Bronchial epithelial cell (primary cell): ENCODE results near the gene C12orf54. TPM values are rescaled to one million over a fixed set of nuclear protein-coding genes. Genes with fewer than 3 reads are reported as not detected.

Source experiments
- DNase-seq: peaks from one replicate; pipeline ENCODE4 v3.0.0-alpha.2; 2010; ENCODE audit warnings: low read depth
- FAIRE-seq: peaks from 2 replicates; lab custom pipeline; 2011; peaks lifted over from hg19 to GRCh38; lab: Jason Lieb, UNC
- H3K27me3 ChIP-seq: 2 replicates; pipeline ENCODE4 v1.5.1; 2011; ENCODE audit warnings: low read length; ENCODE audit not compliant: control insufficient read depth, insufficient read depth
- H3K36me3 ChIP-seq: 2 replicates; pipeline ENCODE4 v1.5.1; 2011; ENCODE audit warnings: low read length; ENCODE audit not compliant: control insufficient read depth, insufficient read depth
- H3K4me3 ChIP-seq: 2 replicates; pipeline ENCODE4 v1.5.1; 2011; ENCODE audit warnings: mild to moderate bottlenecking, low read depth, low read length, control low read depth
- total RNA-seq: library from RNA; depleted of rRNA; stranded (reverse); fragments of >200 nt; gene quantifications from 2 replicates; pipeline ENCODE4 v1.2.1, GENCODE V29; 2014
- TF ChIP-seq, protein P1 (sequence below): IDR thresholded peaks from 2 replicates; pipeline ENCODE4 v1.5.1; 2011; ENCODE audit warnings: mild to moderate bottlenecking, moderate library complexity, low read length, control low read depth, inconsistent platforms; ENCODE audit not compliant: insufficient read depth, severe bottlenecking

C12orf54 gene
- total RNA-seq, 1 donor from 2014 or later = 0.53 TPM

DNA sequence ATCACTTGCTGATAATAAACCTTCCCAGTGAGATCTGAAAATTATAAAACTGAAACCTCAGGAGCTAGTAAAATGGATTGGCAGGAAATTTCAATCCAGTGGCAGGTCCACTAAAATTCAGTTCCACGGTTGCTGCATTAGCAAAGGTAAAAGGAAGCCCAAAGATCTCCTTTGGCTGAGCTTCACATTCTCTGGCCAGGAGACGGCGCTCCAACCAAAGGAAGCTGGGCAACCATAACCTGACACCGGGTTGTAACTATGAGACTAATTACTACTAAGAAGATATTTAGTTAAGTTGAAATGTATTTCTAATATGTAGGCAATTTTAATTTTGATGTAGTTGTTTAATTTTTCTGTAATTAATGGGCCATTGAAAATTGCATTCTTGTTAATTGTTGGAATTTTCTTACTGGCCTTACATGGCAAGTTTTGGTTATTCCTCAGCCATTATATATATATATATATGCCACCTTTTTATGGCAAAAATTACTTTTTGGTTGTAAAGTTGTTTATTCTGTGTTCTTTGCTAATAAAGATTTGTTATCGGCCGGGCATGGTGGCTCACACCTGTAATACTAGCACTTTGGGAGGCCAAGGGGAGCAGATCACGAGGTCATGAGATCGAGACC lies 60.1 kb downstream of the C12orf54 start:
- TF ChIP-seq, protein P1, sequence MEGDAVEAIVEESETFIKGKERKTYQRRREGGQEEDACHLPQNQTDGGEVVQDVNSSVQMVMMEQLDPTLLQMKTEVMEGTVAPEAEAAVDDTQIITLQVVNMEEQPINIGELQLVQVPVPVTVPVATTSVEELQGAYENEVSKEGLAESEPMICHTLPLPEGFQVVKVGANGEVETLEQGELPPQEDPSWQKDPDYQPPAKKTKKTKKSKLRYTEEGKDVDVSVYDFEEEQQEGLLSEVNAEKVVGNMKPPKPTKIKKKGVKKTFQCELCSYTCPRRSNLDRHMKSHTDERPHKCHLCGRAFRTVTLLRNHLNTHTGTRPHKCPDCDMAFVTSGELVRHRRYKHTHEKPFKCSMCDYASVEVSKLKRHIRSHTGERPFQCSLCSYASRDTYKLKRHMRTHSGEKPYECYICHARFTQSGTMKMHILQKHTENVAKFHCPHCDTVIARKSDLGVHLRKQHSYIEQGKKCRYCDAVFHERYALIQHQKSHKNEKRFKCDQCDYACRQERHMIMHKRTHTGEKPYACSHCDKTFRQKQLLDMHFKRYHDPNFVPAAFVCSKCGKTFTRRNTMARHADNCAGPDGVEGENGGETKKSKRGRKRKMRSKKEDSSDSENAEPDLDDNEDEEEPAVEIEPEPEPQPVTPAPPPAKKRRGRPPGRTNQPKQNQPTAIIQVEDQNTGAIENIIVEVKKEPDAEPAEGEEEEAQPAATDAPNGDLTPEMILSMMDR = peak; percentile 54
- FAIRE-seq = no peak
- Histone ChIP-seq H3K27me3 (no peaks in the 10 kb centered on the region), H3K36me3 (no peaks in the 10 kb centered on the region), H3K4me3 (no peak overlapping the region)
- peak; percentile 22 for DNase-seq

DNA sequence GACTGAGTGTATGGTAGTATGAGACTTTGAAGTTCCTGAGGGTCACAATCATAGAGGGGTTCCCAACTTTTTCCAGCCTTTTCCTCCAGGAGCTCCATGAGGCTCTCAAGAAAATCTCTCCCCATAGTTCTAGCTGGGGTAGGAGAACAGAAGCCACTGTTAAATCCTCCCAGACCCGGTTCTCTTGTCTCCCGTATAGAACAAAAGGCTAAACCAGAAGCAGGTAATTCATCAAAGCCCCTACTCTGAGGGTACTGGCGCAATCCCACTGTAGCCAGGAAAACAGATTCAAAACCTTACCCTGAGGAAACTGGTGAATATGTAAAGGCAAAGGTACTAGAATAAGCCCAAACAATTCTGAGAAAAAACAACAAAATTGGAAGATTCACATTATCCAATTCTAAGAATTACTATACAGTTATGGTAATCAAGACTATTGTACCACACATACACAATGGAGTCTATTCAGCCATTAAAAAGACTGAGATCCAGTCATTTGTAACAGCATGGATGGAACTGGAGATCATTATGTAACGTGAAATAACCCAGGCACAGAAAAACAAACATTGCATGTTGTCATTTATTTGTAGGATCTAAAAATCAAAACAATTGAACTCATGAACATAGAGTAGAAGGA lies 63.7 kb downstream of the C12orf54 start:
- no peaks in the 10 kb centered on the region for H3K36me3 ChIP-seq
- no peak for DNase-seq
- no peaks in the 10 kb centered on the region for H3K27me3 ChIP-seq
- no peak overlapping the region for H3K4me3 ChIP-seq
- TF ChIP-seq, protein P1 = no peak
- FAIRE-seq = no peak

Other genes with a start within 250 kb of the C12orf54 start
- 9.0 and 12.0 TPM in 2 replicates for gene ZNF641, start 131.6 kb upstream of the C12orf54 start, total RNA-seq
- not detected in 2 replicates for gene ANP32D, start 9.9 kb upstream of the C12orf54 start, total RNA-seq
- gene OR8S1, start 43.1 kb downstream of the C12orf54 start, total RNA-seq = not detected in 2 replicates
- gene LALBA, start 87.5 kb downstream of the C12orf54 start, total RNA-seq = not detected in 2 replicates
- 52.5 and 70.3 TPM in 2 replicates for gene KANSL2, start 199.7 kb downstream of the C12orf54 start, total RNA-seq
- gene CCNT1, start 234.2 kb downstream of the C12orf54 start, total RNA-seq = 24.5 and 28.4 TPM in 2 replicates